WTC11 (cell line): ENCODE measurements around the gene SYNJ2.

Experiments used
- ATF2 ChIP-seq: sonication (generic); formaldehyde crosslinking; IDR thresholded peaks from 2 replicates; pipeline ENCODE4 v1.8.1; 2022; ENCODE audit warnings: low read depth, missing genetic modification reagents, borderline replicate concordance
- CREB1 ChIP-seq: sonication (generic); formaldehyde crosslinking; IDR thresholded peaks from 2 replicates; pipeline ENCODE4 v1.8.0; 2023; ENCODE audit warnings: mild to moderate bottlenecking, missing genetic modification reagents
- CTCF ChIP-seq: fragments of 200-600 bp; IDR thresholded peaks from 2 replicates; pipeline ENCODE4 v1.8.0; 2022; ENCODE audit warnings: antibody characterized with exemption
- ETV6 ChIP-seq: sonication (generic); formaldehyde crosslinking; IDR thresholded peaks from 2 replicates; pipeline ENCODE4 v1.8.1; 2022; ENCODE audit warnings: mild to moderate bottlenecking, missing genetic modification reagents
- NR1H2 ChIP-seq: sonication (generic); formaldehyde crosslinking; IDR thresholded peaks from 2 replicates; pipeline ENCODE4 v1.9.0; 2021; ENCODE audit warnings: mild to moderate bottlenecking, moderate library complexity, missing genetic modification reagents
- TCF7 ChIP-seq: sonication (generic); formaldehyde crosslinking; IDR thresholded peaks from 2 replicates; pipeline ENCODE4 v1.8.0; 2022; ENCODE audit warnings: mild to moderate bottlenecking, low read depth, missing genetic modification reagents, moderate library complexity
- TEAD4 ChIP-seq: sonication (generic); formaldehyde crosslinking; IDR thresholded peaks from 2 replicates; pipeline ENCODE4 v1.8.0; 2022; ENCODE audit warnings: mild to moderate bottlenecking, missing genetic modification reagents

GRCh38 chr6:158085261-158086053, 103.8 kb downstream of the SYNJ2 start:
- TF ChIP-seq TEAD4 (CRISPR knock-in tag), result no peak
- no peak for TF ChIP-seq CTCF
- TF ChIP-seq ETV6 (CRISPR knock-in tag), result no peak
- no peak for TF ChIP-seq CREB1
- no peak for TF ChIP-seq NR1H2
- no peak for TF ChIP-seq ATF2
- no peak for TF ChIP-seq TCF7 (CRISPR knock-in tag)
